NCI-H187 (cell line): Measurements from ENCODE around the gene PPP4R3C.
"Not testable (repeated sequence)": the region's sequence is repeated elsewhere in the genome, so short reads cannot be mapped to it uniquely, and the experiment has no call there.

Experiments
- DNase-seq, 2 experiments: peaks; one replicate each; lab custom pipeline; 2025; lab: John Stamatoyannopoulos, UW

The PPP4R3C gene

GRCh38 chrX:27463187-27463586 lies at the start of gene PPP4R3C:
Gene PPP4R3C (minus strand): TSS chrX:27463341. CDS start chrX:27463296, 45 bp downstream.
- no peak for DNase-seq

GRCh38 chrX:27491397-27491796 lies 28.3 kb upstream of the PPP4R3C start:
- DNase-seq: no peak

- DNase-seq: no peak
These were observed 2.9 kb upstream of the PPP4R3C start for GRCh38 chrX:27466051-27466450.

GRCh38 chrX:27465036-27465435 lies 1.9 kb upstream of the PPP4R3C start:
- DNase-seq: no peak

- not testable (repeated sequence) for DNase-seq
These were observed 4.0 kb downstream of the PPP4R3C start for GRCh38 chrX:27459129-27459528.

- not testable (repeated sequence) for DNase-seq
These were observed 4.6 kb downstream of the PPP4R3C start for GRCh38 chrX:27458544-27458943.

- no peak for DNase-seq
These were observed 11.8 kb downstream of the PPP4R3C start for GRCh38 chrX:27451324-27451723.

- DNase-seq: no peak
These were observed 16.7 kb downstream of the PPP4R3C start for GRCh38 chrX:27446423-27446822.

- no peak for DNase-seq
These were observed 17.7 kb downstream of the PPP4R3C start for GRCh38 chrX:27445438-27445837.

- DNase-seq: no peak
These were observed 18.8 kb downstream of the PPP4R3C start for GRCh38 chrX:27444093-27444908.

GRCh38 chrX:27442392-27442791 lies 20.7 kb downstream of the PPP4R3C start:
- not testable (repeated sequence) for DNase-seq

- no peak for DNase-seq
These were observed 23.4 kb downstream of the PPP4R3C start for GRCh38 chrX:27439771-27440170.

GRCh38 chrX:27438937-27439336 lies 24.2 kb downstream of the PPP4R3C start:
- no peak for DNase-seq

GRCh38 chrX:27435031-27435430 lies 28.1 kb downstream of the PPP4R3C start:
- no peak for DNase-seq
